ENCODE results near the gene PPP1R12A. TPM values are rescaled to one million over a fixed set of nuclear protein-coding genes. Genes with fewer than 3 reads are reported as not detected.

Gene PPP1R12A
- total and polyA plus RNA-seq, 2 of the 4 experiments (the other 2 are of a cell fraction): 47.7 to 112 TPM

GRCh38 chr12:79920421-79921238 is 14.3 kb downstream of the PPP1R12A start:
- Histone ChIP-seq H3K56ac (ENCODE audit: extremely low read depth, insufficient read depth, low read length) (no peak overlapping the region), H2AK9ac (replicated peaks; ENCODE audit: low read depth, low read length, poor library complexity) (no peak overlapping the region), H2BK20ac (ENCODE audit: low read depth, low read length) (no peak overlapping the region), H2BK5ac (ENCODE audit: low read depth, low read length, poor library complexity, severe bottlenecking) (no peak overlapping the region), H4K91ac (ENCODE audit: insufficient read depth, low read depth, low read length) (no peak overlapping the region), H3K9me1 (ENCODE audit: insufficient read depth, low read length) (peaks cover 4% of the 10 kb centered on the region), H3K4me3 (ENCODE audit: insufficient read depth, low read depth, low read length) (no peak overlapping the region), H3K9ac (ENCODE audit: low read depth, low read length) (no peak overlapping the region), H2AK5ac (ENCODE audit: low read depth, low read length) (no peak overlapping the region), H3K14ac (replicated peaks; ENCODE audit: low read depth, low read length) (no peak overlapping the region), H2BK15ac (ENCODE audit: low read depth, low read length) (no peak overlapping the region), H3K23ac (ENCODE audit: low read depth, low read length) (no peak overlapping the region), H3K18ac (ENCODE audit: low read depth, low read length) (no peak overlapping the region), H3K27ac (ENCODE audit: insufficient read depth, low read length) (no peak overlapping the region), H4K5ac (ENCODE audit: low read depth, low read length) (no peak overlapping the region), H2AFZ (replicated peaks; ENCODE audit: low read length, poor library complexity) (no peak overlapping the region), H3K36me3 (ENCODE audit: control insufficient read depth, insufficient read depth, low read length) (no peaks in the 10 kb centered on the region), H3K27me3 (ENCODE audit: control insufficient read depth, insufficient read depth, low read length) (no peaks in the 10 kb centered on the region), H3K9me3 (ENCODE audit: control insufficient read depth, insufficient read depth, low read length) (no peaks in the 10 kb centered on the region), H3K4me1 (ENCODE audit: control insufficient read depth, insufficient read depth, low read length) (no peaks in the 10 kb centered on the region), H4K8ac (ENCODE audit: low read depth in 2 of 2, low read length in 2 of 2) (no peak overlapping the region), H2BK120ac (ENCODE audit: low read depth, low read length) (no peak overlapping the region), H4K20me1 (ENCODE audit: insufficient read depth, low read length) (peaks cover 78% of the 10 kb centered on the region), H3K4ac (ENCODE audit: low read depth, low read length) (no peak overlapping the region), H3K4me2 (ENCODE audit: low read depth, low read length) (no peak overlapping the region), H3K79me1 (ENCODE audit: low read depth in 1 of 2, low read length in 2 of 2) (peaks cover 0 to 45% of the 10 kb centered on the region in 2 experiments; a peak in 3 of 4 replicates)
- in situ Hi-C loops (cut with MboI; ENCODE audit: low sequenced_read_pairs): no loop called here
- dilution Hi-C loops (cut with HindIII; ENCODE audit: low sequenced_read_pairs, unreplicated experiment): no loop called here
- no peak for ATAC-seq (ENCODE audit: low read depth)
- DNase-seq: no peak
- POLR2A ChIA-PET (ENCODE audit: unreplicated experiment): no interaction called here
- no CpG with 5 or more reads among the region's 5 CpGs for whole genome bisulfite sequencing, 2 experiments (ENCODE audit: extremely low coverage in 2 of 2, insufficient read length in 1 of 2)
- TF ChIP-seq NFE2L2 (IDR thresholded peaks at IDR 0.05; ENCODE audit: low read depth, low read length) (no peak), FOS (IDR thresholded peaks at IDR 0.05; ENCODE audit: low read depth, low read length) (no peak), RAD21 (IDR thresholded peaks at IDR 0.05; ENCODE audit: low read length) (no peak), RFX5 (IDR thresholded peaks at IDR 0.05; ENCODE audit: low read depth, low read length) (no peak), RCOR1 (IDR thresholded peaks at IDR 0.05; ENCODE audit: insufficient replicate concordance, low read length) (no peak), MAFK (IDR thresholded peaks at IDR 0.05; ENCODE audit: low read depth, low read length) (no peak), POLR2A (IDR thresholded peaks at IDR 0.05; ENCODE audit: low read depth, low read length) (no peak), CHD1 (IDR thresholded peaks at IDR 0.05; ENCODE audit: low read depth, low read length) (no peak), CEBPB (IDR thresholded peaks at IDR 0.05; ENCODE audit: low read depth, low read length) (no peak), CTCF (conservative IDR thresholded peaks at IDR 0.05; ENCODE audit: low read depth, low read length) (no peak), MAZ (IDR thresholded peaks at IDR 0.05; ENCODE audit: borderline replicate concordance, low read depth, low read length) (no peak), BHLHE40 (IDR thresholded peaks at IDR 0.05; ENCODE audit: low read depth, low read length) (no peak), MXI1 (IDR thresholded peaks at IDR 0.05; ENCODE audit: borderline replicate concordance, low read depth, low read length) (no peak), SMC3 (IDR thresholded peaks at IDR 0.05; ENCODE audit: low read depth, low read length) (no peak)
- TF ChIP-seq, protein P1, sequence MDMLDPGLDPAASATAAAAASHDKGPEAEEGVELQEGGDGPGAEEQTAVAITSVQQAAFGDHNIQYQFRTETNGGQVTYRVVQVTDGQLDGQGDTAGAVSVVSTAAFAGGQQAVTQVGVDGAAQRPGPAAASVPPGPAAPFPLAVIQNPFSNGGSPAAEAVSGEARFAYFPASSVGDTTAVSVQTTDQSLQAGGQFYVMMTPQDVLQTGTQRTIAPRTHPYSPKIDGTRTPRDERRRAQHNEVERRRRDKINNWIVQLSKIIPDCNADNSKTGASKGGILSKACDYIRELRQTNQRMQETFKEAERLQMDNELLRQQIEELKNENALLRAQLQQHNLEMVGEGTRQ (IDR thresholded peaks at IDR 0.05; ENCODE audit: low read depth, low read length): no peak
- TF ChIP-seq, protein P2, sequence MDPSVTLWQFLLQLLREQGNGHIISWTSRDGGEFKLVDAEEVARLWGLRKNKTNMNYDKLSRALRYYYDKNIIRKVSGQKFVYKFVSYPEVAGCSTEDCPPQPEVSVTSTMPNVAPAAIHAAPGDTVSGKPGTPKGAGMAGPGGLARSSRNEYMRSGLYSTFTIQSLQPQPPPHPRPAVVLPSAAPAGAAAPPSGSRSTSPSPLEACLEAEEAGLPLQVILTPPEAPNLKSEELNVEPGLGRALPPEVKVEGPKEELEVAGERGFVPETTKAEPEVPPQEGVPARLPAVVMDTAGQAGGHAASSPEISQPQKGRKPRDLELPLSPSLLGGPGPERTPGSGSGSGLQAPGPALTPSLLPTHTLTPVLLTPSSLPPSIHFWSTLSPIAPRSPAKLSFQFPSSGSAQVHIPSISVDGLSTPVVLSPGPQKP (IDR thresholded peaks at IDR 0.05; ENCODE audit: borderline replicate concordance, low read depth, low read length): no peak
- CTCF ChIA-PET: no interaction called here
- BruUV-seq (replicated peaks): no TSS peak
- intact Hi-C loops (cut with micrococcal nuclease): no loop called here
